IMR-90 (cell line): ENCODE results near the gene STAT4. TPM values are rescaled to one million over a fixed set of nuclear protein-coding genes. Genes with fewer than 3 reads are reported as not detected.

Experiments used
- ATAC-seq: fragments of 200-7000 bp; cut with Tn5 transposase; 2 replicates; pipeline ENCODE4 v1.9.1; 2020; ENCODE audit warnings: low read depth, mild to moderate bottlenecking, moderate library complexity
- BruUV-seq: library from RNA; stranded (reverse); fragments of 400-500 nt; replicated peaks from 2 replicates; lab custom pipeline; 2021; lab: Mats Ljungman, UMichigan
- CTCF ChIA-PET: fragments of 300-600 bp; formaldehyde crosslinking; extraction: SDS; loops from one replicate; lab custom pipeline; 2021; ENCODE audit warnings: antibody characterized with exemption; lab: Yijun Ruan, JAX
- POLR2A ChIA-PET: fragments of 300-600 bp; sonication (Branson Sonifier 250); formaldehyde crosslinking; loops from one replicate; lab custom pipeline; 2022; ENCODE audit warnings: antibody characterized with exemption; ENCODE audit not compliant: unreplicated experiment; lab: Charles Lee
- DNase-seq: peaks from one replicate; pipeline ENCODE4 v3.0.0; 2013
- H2AFZ ChIP-seq: replicated peaks from 2 replicates; pipeline ENCODE3; 2013; ENCODE audit warnings: low read length, mild to moderate bottlenecking; ENCODE audit not compliant: poor library complexity
- H2AK5ac ChIP-seq: 2 replicates; pipeline ENCODE4 v1.6.1; 2013; ENCODE audit warnings: low read depth, low read length, inconsistent platforms
- H2AK9ac ChIP-seq: replicated peaks from 2 replicates; pipeline ENCODE3; 2013; ENCODE audit warnings: mild to moderate bottlenecking, low read depth, low read length, moderate library complexity; ENCODE audit not compliant: poor library complexity
- H2BK120ac ChIP-seq: 2 replicates; pipeline ENCODE4 v1.6.1; 2013; ENCODE audit warnings: low read depth, low read length, inconsistent platforms
- H2BK15ac ChIP-seq: 3 replicates; pipeline ENCODE4 v1.6.1; 2013; ENCODE audit warnings: low read depth, low read length, inconsistent platforms
- H2BK20ac ChIP-seq: 2 replicates; pipeline ENCODE4 v1.6.1; 2013; ENCODE audit warnings: low read depth, mild to moderate bottlenecking, inconsistent platforms, low read length, moderate library complexity
- H2BK5ac ChIP-seq: 2 replicates; pipeline ENCODE4 v1.6.1; 2013; ENCODE audit warnings: mild to moderate bottlenecking, low read depth, low read length, inconsistent platforms; ENCODE audit not compliant: poor library complexity, severe bottlenecking
- H3K14ac ChIP-seq: replicated peaks from 2 replicates; pipeline ENCODE4 v1.6.1; 2013; ENCODE audit warnings: low read depth, low read length, inconsistent platforms
- H3K18ac ChIP-seq: 2 replicates; pipeline ENCODE4 v1.6.1; 2013; ENCODE audit warnings: low read depth, low read length, control low read depth
- H3K23ac ChIP-seq: 2 replicates; pipeline ENCODE4 v1.6.1; 2013; ENCODE audit warnings: low read depth, low read length, inconsistent platforms
- H3K27ac ChIP-seq: 2 replicates; pipeline ENCODE4 v1.5.1; 2013; ENCODE audit warnings: mild to moderate bottlenecking, control low read depth, low read length; ENCODE audit not compliant: insufficient read depth
- H3K27me3 ChIP-seq: 2 replicates; pipeline ENCODE4 v1.6.1; 2013; ENCODE audit warnings: low read length; ENCODE audit not compliant: control insufficient read depth, insufficient read depth
- H3K36me3 ChIP-seq: 2 replicates; pipeline ENCODE4 v1.6.1; 2013; ENCODE audit warnings: low read length, mixed read lengths; ENCODE audit not compliant: control insufficient read depth, insufficient read depth
- H3K4ac ChIP-seq: 2 replicates; pipeline ENCODE4 v1.6.1; 2013; ENCODE audit warnings: low read depth, low read length, inconsistent platforms
- H3K4me1 ChIP-seq: 2 replicates; pipeline ENCODE4 v1.6.1; 2013; ENCODE audit warnings: low read length, mixed read lengths; ENCODE audit not compliant: control insufficient read depth, insufficient read depth
- H3K4me2 ChIP-seq: 2 replicates; pipeline ENCODE4 v1.6.1; 2013; ENCODE audit warnings: low read depth, mild to moderate bottlenecking, control low read depth, low read length, moderate library complexity
- H3K4me3 ChIP-seq: 2 replicates; pipeline ENCODE4 v1.5.1; 2013; ENCODE audit warnings: low read depth, mild to moderate bottlenecking, control low read depth, low read length, moderate library complexity; ENCODE audit not compliant: insufficient read depth
- H3K56ac ChIP-seq: 2 replicates; pipeline ENCODE4 v1.6.1; 2013; ENCODE audit warnings: low read length, inconsistent platforms; ENCODE audit not compliant: insufficient read depth; ENCODE audit errors: extremely low read depth
- H3K79me1 ChIP-seq, 2 experiments: 2 replicates each; pipeline ENCODE4 v1.6.1; 2013; ENCODE audit warnings: low read length in 2 of 2, inconsistent platforms in 1 of 2, low read depth in 1 of 2
- H3K9ac ChIP-seq: 2 replicates; pipeline ENCODE4 v1.6.1; 2013; ENCODE audit warnings: low read depth, low read length, control low read depth
- H3K9me1 ChIP-seq: 2 replicates; pipeline ENCODE4 v1.6.1; 2013; ENCODE audit warnings: low read length, inconsistent platforms; ENCODE audit not compliant: insufficient read depth
- H3K9me3 ChIP-seq: 2 replicates; pipeline ENCODE4 v1.6.1; 2013; ENCODE audit warnings: low read length; ENCODE audit not compliant: control insufficient read depth, insufficient read depth
- H4K20me1 ChIP-seq: 2 replicates; pipeline ENCODE4 v1.6.1; 2013; ENCODE audit warnings: low read length, inconsistent platforms; ENCODE audit not compliant: insufficient read depth
- H4K5ac ChIP-seq: 2 replicates; pipeline ENCODE4 v1.6.1; 2013; ENCODE audit warnings: mild to moderate bottlenecking, low read depth, low read length, control low read depth
- H4K8ac ChIP-seq, 2 experiments: 2 replicates each; pipeline ENCODE4 v1.6.1; 2013; ENCODE audit warnings: low read depth in 2 of 2, low read length in 2 of 2, control low read depth in 1 of 2, inconsistent platforms in 1 of 2
- H4K91ac ChIP-seq: 2 replicates; pipeline ENCODE4 v1.6.1; 2013; ENCODE audit warnings: low read depth, low read length, inconsistent platforms; ENCODE audit not compliant: insufficient read depth
- BHLHE40 ChIP-seq: fragments of 150-350 bp; IDR thresholded peaks from 2 replicates; pipeline ENCODE4 v1.6.1; 2016; ENCODE audit warnings: mild to moderate bottlenecking, low read depth, low read length
- CEBPB ChIP-seq: IDR thresholded peaks from 2 replicates; pipeline ENCODE4 v1.6.1; 2012; ENCODE audit warnings: low read depth, low read length, improper control_type of control experiment
- CHD1 ChIP-seq: IDR thresholded peaks from 2 replicates; pipeline ENCODE4 v1.6.1; 2012; ENCODE audit warnings: low read depth, low read length, improper control_type of control experiment
- FOS ChIP-seq: fragments of 150-350 bp; IDR thresholded peaks from 2 replicates; pipeline ENCODE4 v1.6.1; 2016; ENCODE audit warnings: low read depth, low read length
- MAFK ChIP-seq: IDR thresholded peaks from 2 replicates; pipeline ENCODE4 v1.6.1; 2012; ENCODE audit warnings: low read depth, low read length, improper control_type of control experiment
- MAZ ChIP-seq: IDR thresholded peaks from 2 replicates; pipeline ENCODE4 v1.6.1; 2012; ENCODE audit warnings: low read depth, mild to moderate bottlenecking, low read length, improper control_type of control experiment, moderate library complexity, borderline replicate concordance
- MXI1 ChIP-seq: IDR thresholded peaks from 2 replicates; pipeline ENCODE4 v1.6.1; 2012; ENCODE audit warnings: low read depth, mild to moderate bottlenecking, low read length, moderate library complexity, borderline replicate concordance
- NFE2L2 ChIP-seq: fragments of 150-350 bp; IDR thresholded peaks from 2 replicates; pipeline ENCODE4 v1.6.1; 2016; ENCODE audit warnings: low read depth, mild to moderate bottlenecking, low read length
- POLR2A ChIP-seq: IDR thresholded peaks from 2 replicates; pipeline ENCODE4 v1.6.1; 2012; ENCODE audit warnings: mild to moderate bottlenecking, low read depth, low read length
- RAD21 ChIP-seq: IDR thresholded peaks from 2 replicates; pipeline ENCODE4 v1.6.1; 2012; ENCODE audit warnings: low read length, improper control_type of control experiment
- RCOR1 ChIP-seq: IDR thresholded peaks from 2 replicates; pipeline ENCODE4 v1.6.1; 2012; ENCODE audit warnings: mild to moderate bottlenecking, low read length, improper control_type of control experiment; ENCODE audit not compliant: insufficient replicate concordance
- SMC3 ChIP-seq: fragments of 150-350 bp; IDR thresholded peaks from 2 replicates; pipeline ENCODE4 v1.6.1; 2016; ENCODE audit warnings: low read depth, mild to moderate bottlenecking, antibody characterized with exemption, low read length, moderate library complexity
- WGBS, 2 experiments: methylation state at CpG; one replicate each; pipeline versions ENCODE4 v1.1.5 to v1.1.7; 2013; ENCODE audit warnings: missing lambda C conversion rate in 2 of 2; ENCODE audit not compliant: insufficient read length in 1 of 2; ENCODE audit errors: extremely low coverage in 2 of 2; 5-methylcytosine and 5-hydroxymethylcytosine counted together
- dilution Hi-C: fragments of 300-500 bp; cut with HindIII; formaldehyde crosslinking; loops from one replicate; pipeline ENCODE4 v1.14.3; 2018; ENCODE audit warnings: low sequenced_read_pairs; ENCODE audit not compliant: unreplicated experiment
- in situ Hi-C: fragments of 300-500 bp; cut with MboI; formaldehyde crosslinking; loops from 3 replicates; pipeline ENCODE4 v1.14.3; 2019; ENCODE audit warnings: low sequenced_read_pairs, inconsistent platforms, mixed read lengths
- intact Hi-C: fragments of 100-400 bp; cut with micrococcal nuclease; formaldehyde crosslinking; loops from 2 replicates; pipeline ENCODE4 v1.10.0; 2022
- polyA plus RNA-seq, 3 experiments: library from polyadenylated mRNA; depleted of rRNA; stranded (reverse); fragments of >200 nt; gene quantifications; 2 replicates each; pipeline ENCODE4 v1.2.3, GENCODE V29; 2012; ENCODE audit warnings: low replicate concordance in 1 of 3
- total RNA-seq: library from RNA; depleted of rRNA; stranded (reverse); fragments of >200 nt; gene quantifications from 2 replicates; pipeline ENCODE4 v1.2.3, GENCODE V29; 2012
- TF ChIP-seq, protein P1 (sequence below): fragments of 150-350 bp; IDR thresholded peaks from 2 replicates; pipeline ENCODE4 v1.6.1; 2017; ENCODE audit warnings: mild to moderate bottlenecking, antibody characterized with exemption, low read length, low read depth
- TF ChIP-seq, protein P2 (sequence below): fragments of 150-350 bp; IDR thresholded peaks from 2 replicates; pipeline ENCODE4 v1.6.1; 2016; ENCODE audit warnings: low read depth, mild to moderate bottlenecking, low read length, moderate library complexity, borderline replicate concordance

STAT4 gene
- total and polyA plus RNA-seq, 2 of the 4 experiments (the other 2 are of a cell fraction) = 0.36 to 0.48 TPM

DNA sequence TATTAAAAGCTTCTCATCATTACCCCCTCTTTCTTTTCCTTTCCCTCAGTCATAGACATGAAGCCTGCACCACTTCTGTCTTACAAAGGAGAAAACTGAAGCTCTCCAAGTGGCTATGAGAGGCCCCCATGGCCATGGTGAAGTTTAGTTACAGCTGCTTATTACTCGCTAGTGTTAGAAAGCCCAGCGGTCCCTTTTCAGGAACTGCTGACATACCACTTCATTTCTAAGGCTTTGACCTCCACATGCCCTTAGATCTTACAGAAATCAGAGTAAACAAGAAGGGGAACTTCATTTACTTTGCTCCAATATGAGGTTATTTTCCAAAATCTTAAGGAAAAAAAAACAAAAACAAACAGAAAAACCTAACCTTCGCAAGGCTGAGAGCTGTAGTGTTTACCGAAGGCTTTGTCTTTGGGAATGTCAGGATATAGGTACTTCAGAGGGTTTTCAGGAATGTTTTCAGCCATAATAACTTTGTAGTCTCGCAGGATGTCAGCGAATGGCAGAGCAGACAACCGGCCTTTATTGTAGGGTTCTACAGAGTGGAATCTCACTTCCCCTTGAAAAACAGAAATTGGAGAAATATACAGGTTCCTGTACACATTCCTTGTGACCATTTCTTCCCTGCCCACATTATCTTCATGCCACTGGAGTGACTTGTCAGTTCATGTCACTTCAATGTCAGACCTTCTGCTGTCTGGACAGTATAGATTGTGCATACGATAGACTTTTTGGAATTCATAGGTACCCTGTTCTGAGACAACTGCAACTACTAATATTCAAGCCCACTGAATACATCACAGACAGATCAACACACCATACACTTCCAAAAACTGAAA is 118.0 kb downstream of the STAT4 start:
- Histone ChIP-seq H3K27me3 (no peaks in the 10 kb centered on the region), H4K5ac (peak overlapping the region; percentile 59; the same call in 1 of the 2 replicates), H3K23ac (no peak overlapping the region; the same call in 1 of the 2 replicates), H2BK120ac (peak overlapping the region; percentile 56; the same call in 1 of the 2 replicates), H3K9me1 (peaks cover 4% of the 10 kb centered on the region; the same call in 1 of the 2 replicates), H3K4me2 (peak overlapping the region; percentile 8; the same call in 1 of the 2 replicates), H3K4me1 (peaks cover 6% of the 10 kb centered on the region), H3K18ac (peak overlapping the region; percentile 64; the same call in 1 of the 2 replicates), H3K9ac (0 out of 2 replicates have a peak overlapping the region, but pooled peaks have one; percentile 1), H2BK5ac (no peak overlapping the region), H3K27ac (no peak overlapping the region), H3K9me3 (no peaks in the 10 kb centered on the region), H2AK5ac (peak overlapping the region; percentile 66; the same call in 1 of the 2 replicates), H2AK9ac (no peak overlapping the region), H3K56ac (no peak overlapping the region), H2BK15ac (peak overlapping the region; percentile 16; the same call in 1 of the 3 replicates), H2BK20ac (peak overlapping the region; percentile 52; the same call in 1 of the 2 replicates), H4K20me1 (no peaks in the 10 kb centered on the region), H4K8ac (peak overlapping the region in 1 of 2 experiments; percentile 71; a peak in 2 of 4 replicates), H3K79me1 (no peaks in the 10 kb centered on the region), H2AFZ (peak overlapping the region; percentile 71), H3K4ac (peak overlapping the region; percentile 45), H4K91ac (peak overlapping the region; percentile 32; the same call in 1 of the 2 replicates), H3K4me3 (no peak overlapping the region), H3K14ac (peak overlapping the region; percentile 24), H3K36me3 (no peaks in the 10 kb centered on the region)
- in situ Hi-C loops (no loop called here), dilution Hi-C loops (no loop called here), intact Hi-C loops (loop anchor here (1.0 to 2.0 kb wide), 2 partner anchors 10 to 252 kb away; no protein-coding TSS in a partner anchor)
- no TSS peak for BruUV-seq
- ChIA-PET CTCF (no interaction called here), POLR2A (no interaction called here)
- ATAC-seq (peak; percentile 32), DNase-seq (no peak)
- no CpG with 5 or more reads among the region's 8 CpGs for WGBS, 2 experiments
- no peak for TF ChIP-seq MAZ
- no peak for TF ChIP-seq FOS
- no peak for TF ChIP-seq NFE2L2
- no peak for TF ChIP-seq SMC3
- TF ChIP-seq RAD21 = no peak
- TF ChIP-seq BHLHE40 = no peak
- no peak for TF ChIP-seq CEBPB
- TF ChIP-seq MAFK = no peak
- TF ChIP-seq, protein P1, sequence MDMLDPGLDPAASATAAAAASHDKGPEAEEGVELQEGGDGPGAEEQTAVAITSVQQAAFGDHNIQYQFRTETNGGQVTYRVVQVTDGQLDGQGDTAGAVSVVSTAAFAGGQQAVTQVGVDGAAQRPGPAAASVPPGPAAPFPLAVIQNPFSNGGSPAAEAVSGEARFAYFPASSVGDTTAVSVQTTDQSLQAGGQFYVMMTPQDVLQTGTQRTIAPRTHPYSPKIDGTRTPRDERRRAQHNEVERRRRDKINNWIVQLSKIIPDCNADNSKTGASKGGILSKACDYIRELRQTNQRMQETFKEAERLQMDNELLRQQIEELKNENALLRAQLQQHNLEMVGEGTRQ = no peak
- no peak for TF ChIP-seq POLR2A
- TF ChIP-seq RCOR1 = no peak
- TF ChIP-seq, protein P2, sequence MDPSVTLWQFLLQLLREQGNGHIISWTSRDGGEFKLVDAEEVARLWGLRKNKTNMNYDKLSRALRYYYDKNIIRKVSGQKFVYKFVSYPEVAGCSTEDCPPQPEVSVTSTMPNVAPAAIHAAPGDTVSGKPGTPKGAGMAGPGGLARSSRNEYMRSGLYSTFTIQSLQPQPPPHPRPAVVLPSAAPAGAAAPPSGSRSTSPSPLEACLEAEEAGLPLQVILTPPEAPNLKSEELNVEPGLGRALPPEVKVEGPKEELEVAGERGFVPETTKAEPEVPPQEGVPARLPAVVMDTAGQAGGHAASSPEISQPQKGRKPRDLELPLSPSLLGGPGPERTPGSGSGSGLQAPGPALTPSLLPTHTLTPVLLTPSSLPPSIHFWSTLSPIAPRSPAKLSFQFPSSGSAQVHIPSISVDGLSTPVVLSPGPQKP = no peak
- no peak for TF ChIP-seq CHD1
- no peak for TF ChIP-seq MXI1
